T-helper 17 cell (primary cell): ENCODE measurements around the gene RNF145. TPM values are rescaled to one million over a fixed set of nuclear protein-coding genes. Genes with fewer than 3 reads are reported as not detected.

ENCODE experiments used
- ATAC-seq: fragments of 150-1000 bp; cut with Tn5 transposase; 2 replicates; pipeline ENCODE4 v1.10.0; 2021; ENCODE audit warnings: mild to moderate bottlenecking, moderate library complexity
- DNase-seq, 3 donors: peaks; one replicate each; pipeline versions ENCODE4 v3.0.0 to v3.0.0-alpha.2; 2020 to 2021
- H3K9me3 ChIP-seq: one replicate; pipeline ENCODE4 v1.7.0; 2013; ENCODE audit warnings: low read length, mild to moderate bottlenecking; ENCODE audit not compliant: control insufficient read depth, poor library complexity, severe bottlenecking
- H3K27ac Mint-ChIP-seq: one replicate; pipeline ENCODE4 v1.8.0; 2022; ENCODE audit warnings: mild to moderate bottlenecking, moderate library complexity, mixed read lengths
- H3K27me3 Mint-ChIP-seq: one replicate; pipeline ENCODE4 v1.8.0; 2022; ENCODE audit warnings: mixed read lengths
- H3K36me3 Mint-ChIP-seq: one replicate; pipeline ENCODE4 v1.8.0; 2022; ENCODE audit warnings: low read depth, mixed read lengths
- H3K4me1 Mint-ChIP-seq: one replicate; pipeline ENCODE4 v1.8.0; 2022; ENCODE audit warnings: mild to moderate bottlenecking, mixed read lengths
- H3K4me3 Mint-ChIP-seq: one replicate; pipeline ENCODE4 v1.8.0; 2022; ENCODE audit warnings: mild to moderate bottlenecking, moderate library complexity, mixed read lengths
- total RNA-seq, 4 donors: library from RNA in 2 of 4; stranded (reverse) in 2 of 4; gene quantifications; one replicate each; pipeline ENCODE4 v1.2.3 and lab custom pipeline; 2022 to 2026

RNF145 gene
- total RNA-seq, 2 donors from 2014 or later = 61.1 to 70.5 TPM

GRCh38 chr5:159212657-159213462, 3.5 kb upstream of the RNF145 start:
- ATAC-seq (no peak), DNase-seq (no peak)
- no peaks in the 10 kb centered on the region for H3K9me3 ChIP-seq
- Mint-ChIP-seq H3K4me3 (no peak overlapping the region), H3K27me3 (peaks cover 6% of the 10 kb centered on the region), H3K27ac (no peak overlapping the region), H3K4me1 (peaks cover 23% of the 10 kb centered on the region), H3K36me3 (peaks cover 10% of the 10 kb centered on the region)

GRCh38 chr5:159211729-159212174, 2.4 kb upstream of the RNF145 start:
- H3K27ac Mint-ChIP-seq = no peak overlapping the region

DNA sequence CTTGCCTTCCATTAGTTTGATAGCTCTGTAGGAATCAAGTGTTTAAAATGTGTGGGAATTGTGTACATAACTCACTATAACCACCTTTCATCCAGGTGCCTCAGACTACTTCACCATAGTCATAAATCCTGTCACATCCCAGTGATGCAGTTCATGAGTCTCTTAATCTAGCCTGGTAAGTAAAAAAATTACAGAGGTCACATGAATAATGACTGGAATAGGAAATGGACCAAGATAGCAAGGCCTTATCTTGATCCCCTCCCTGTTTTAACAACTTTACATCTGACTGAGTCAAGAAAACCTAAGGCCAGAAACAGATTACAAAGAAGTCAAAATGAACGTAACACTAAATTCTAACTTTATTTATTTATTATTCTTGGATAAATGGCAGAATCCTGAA, 1.5 kb upstream of the RNF145 start:
- no peaks in the 10 kb centered on the region for H3K9me3 ChIP-seq
- H3K27ac Mint-ChIP-seq = peak overlapping the region; percentile 56
- ATAC-seq (no peak), DNase-seq (no peak)
- peak overlapping the region; percentile 100 for H3K4me3 Mint-ChIP-seq
- H3K27me3 Mint-ChIP-seq = peaks cover 6% of the 10 kb centered on the region
- H3K36me3 Mint-ChIP-seq = peaks cover 11% of the 10 kb centered on the region
- H3K4me1 Mint-ChIP-seq = peaks cover 36% of the 10 kb centered on the region

More at GRCh38 chr5:159211729-159212174, 2.4 kb upstream of the RNF145 start:
- Mint-ChIP-seq H3K36me3 (peaks cover 11% of the 10 kb centered on the region), H3K27me3 (peaks cover 6% of the 10 kb centered on the region), H3K4me3 (no peak overlapping the region), H3K4me1 (peaks cover 30% of the 10 kb centered on the region)
- no peak for ATAC-seq
- DNase-seq = no peak
- H3K9me3 ChIP-seq = no peaks in the 10 kb centered on the region

GRCh38 chr5:159210210-159210661, 883 bp upstream of the RNF145 start:
- H3K4me3 Mint-ChIP-seq = peak overlapping the region; percentile 100
- H3K27ac Mint-ChIP-seq = peak overlapping the region; percentile 56
- peaks cover 11% of the 10 kb centered on the region for H3K36me3 Mint-ChIP-seq
- no peak for DNase-seq
- H3K9me3 ChIP-seq = no peaks in the 10 kb centered on the region
- no peak for ATAC-seq
- H3K4me1 Mint-ChIP-seq = peaks cover 41% of the 10 kb centered on the region
- peaks cover 6% of the 10 kb centered on the region for H3K27me3 Mint-ChIP-seq

DNA sequence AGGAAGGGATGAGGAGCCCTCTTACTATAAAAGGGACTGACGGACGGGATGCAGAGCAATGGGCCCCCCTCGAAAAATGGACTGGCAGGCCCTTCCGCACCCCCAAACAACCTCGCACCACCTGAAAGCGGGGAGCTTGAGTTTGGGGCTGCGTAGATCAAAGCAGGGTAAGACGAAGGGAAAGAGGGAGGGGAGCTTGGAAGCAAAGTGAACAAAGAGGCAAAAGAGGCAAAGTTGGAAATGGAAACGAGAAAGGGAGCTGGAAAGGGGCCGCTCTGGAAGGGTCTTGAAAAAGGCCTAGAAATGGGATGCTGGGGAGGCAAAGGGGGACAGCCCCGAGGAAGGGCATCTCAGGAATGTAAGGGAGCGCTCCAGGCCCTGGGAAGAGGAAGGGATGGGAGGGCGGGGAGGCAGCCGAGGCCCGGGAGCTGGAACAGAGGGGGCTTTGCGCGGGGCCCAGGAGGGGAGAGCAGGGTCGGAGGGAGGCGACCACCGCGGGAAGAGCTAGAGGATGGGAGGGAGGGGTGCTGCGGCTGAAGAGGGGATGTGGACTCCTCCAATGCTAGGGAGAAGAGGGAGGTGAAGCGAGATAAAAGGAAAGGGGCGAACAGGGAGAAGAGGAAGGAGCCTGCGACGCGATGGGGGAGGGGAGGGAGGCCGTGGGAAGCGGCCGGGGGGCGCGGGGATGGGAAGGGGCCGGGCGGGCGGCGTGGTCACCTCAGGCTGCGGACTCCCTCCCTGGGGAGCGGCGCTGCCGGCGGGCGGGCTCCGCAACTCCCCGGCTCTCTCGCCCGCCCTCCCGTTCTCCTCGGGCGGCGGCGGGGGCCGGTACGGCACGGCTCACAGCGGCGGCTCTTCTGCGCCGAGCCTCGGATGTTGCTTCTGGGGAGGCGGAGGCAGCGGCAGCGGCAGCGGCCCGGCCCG, 577 bp downstream of the RNF145 start:
- Mint-ChIP-seq H3K36me3 (peaks cover 9% of the 10 kb centered on the region), H3K4me1 (peaks cover 45% of the 10 kb centered on the region), H3K4me3 (peak overlapping the region; percentile 100), H3K27ac (peak overlapping the region; percentile 100), H3K27me3 (no peaks in the 10 kb centered on the region)
- no peaks in the 10 kb centered on the region for H3K9me3 ChIP-seq
- ATAC-seq = peak; percentile 12
- peak in 1 of 3 donors; percentile 8 for DNase-seq

- no peaks in the 10 kb centered on the region for H3K9me3 ChIP-seq
- DNase-seq (peak; percentile 60 to 73 (median 73)), ATAC-seq (peak; percentile 73)
- peak overlapping the region; percentile 100 for H3K4me3 Mint-ChIP-seq
- no peaks in the 10 kb centered on the region for H3K27me3 Mint-ChIP-seq
- peak overlapping the region; percentile 100 for H3K27ac Mint-ChIP-seq
- H3K36me3 Mint-ChIP-seq = peaks cover 10% of the 10 kb centered on the region
- H3K4me1 Mint-ChIP-seq = peaks cover 50% of the 10 kb centered on the region
Observed at GRCh38 chr5:159207686-159208513, 1.5 kb downstream of the RNF145 start.

DNA sequence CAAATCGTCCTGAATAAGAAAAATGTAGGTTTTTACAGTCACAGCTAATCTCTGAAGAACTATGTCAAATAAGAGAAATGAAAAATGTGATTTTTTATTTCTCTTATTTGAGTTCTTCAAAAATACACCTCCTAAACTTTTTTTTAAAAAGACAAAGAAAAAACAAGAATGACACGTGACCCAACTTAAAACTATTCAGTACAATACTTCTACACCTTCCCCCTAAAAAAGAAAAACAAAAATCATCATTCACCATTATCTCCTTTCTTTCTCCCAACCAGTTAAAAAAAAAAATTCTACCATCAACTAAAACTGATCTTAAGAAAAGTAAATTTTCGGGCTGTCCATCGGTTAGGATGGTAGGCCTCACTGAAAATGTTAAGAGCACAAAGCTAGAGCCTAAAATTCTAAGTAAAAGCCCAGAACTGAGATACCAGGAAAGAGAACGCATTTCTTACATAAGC, 2.1 kb downstream of the RNF145 start:
- Mint-ChIP-seq H3K27me3 (no peaks in the 10 kb centered on the region), H3K4me1 (peaks cover 52% of the 10 kb centered on the region), H3K27ac (peak overlapping the region; percentile 100), H3K4me3 (peak overlapping the region; percentile 100), H3K36me3 (peaks cover 10% of the 10 kb centered on the region)
- DNase-seq = no peak
- H3K9me3 ChIP-seq = no peaks in the 10 kb centered on the region
- ATAC-seq = no peak

DNA sequence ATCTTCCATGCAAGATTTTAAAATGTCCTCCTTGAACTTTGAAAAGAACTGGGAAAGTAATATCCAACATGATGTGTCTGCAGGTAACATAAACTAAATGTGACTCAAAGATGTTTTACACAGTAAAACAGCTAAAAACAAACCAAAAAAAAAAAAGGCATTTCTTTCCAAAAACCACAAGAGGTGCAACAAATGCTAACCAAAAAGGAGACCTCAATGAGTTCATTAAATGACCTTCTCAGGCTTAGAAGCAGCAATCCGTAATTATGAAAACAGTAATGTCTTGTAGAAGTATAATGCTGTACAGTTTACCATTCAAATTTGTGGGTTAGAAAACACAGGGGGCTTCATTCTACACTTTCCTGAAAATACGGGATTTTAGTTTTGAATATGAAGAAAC, 2.5 kb downstream of the RNF145 start:
- H3K9me3 ChIP-seq = no peaks in the 10 kb centered on the region
- no peaks in the 10 kb centered on the region for H3K27me3 Mint-ChIP-seq
- peak overlapping the region; percentile 100 for H3K4me3 Mint-ChIP-seq
- ATAC-seq (no peak), DNase-seq (no peak)
- peak overlapping the region; percentile 100 for H3K27ac Mint-ChIP-seq
- peaks cover 10% of the 10 kb centered on the region for H3K36me3 Mint-ChIP-seq
- H3K4me1 Mint-ChIP-seq = peaks cover 52% of the 10 kb centered on the region

GRCh38 chr5:159206368-159206767, 3.0 kb downstream of the RNF145 start:
- peak overlapping the region; percentile 100 for H3K27ac Mint-ChIP-seq
- no peaks in the 10 kb centered on the region for H3K27me3 Mint-ChIP-seq
- H3K36me3 Mint-ChIP-seq = peaks cover 10% of the 10 kb centered on the region
- no peaks in the 10 kb centered on the region for H3K9me3 ChIP-seq
- DNase-seq (no peak), ATAC-seq (no peak)
- H3K4me1 Mint-ChIP-seq = peaks cover 55% of the 10 kb centered on the region
- H3K4me3 Mint-ChIP-seq = peak overlapping the region; percentile 100

DNA sequence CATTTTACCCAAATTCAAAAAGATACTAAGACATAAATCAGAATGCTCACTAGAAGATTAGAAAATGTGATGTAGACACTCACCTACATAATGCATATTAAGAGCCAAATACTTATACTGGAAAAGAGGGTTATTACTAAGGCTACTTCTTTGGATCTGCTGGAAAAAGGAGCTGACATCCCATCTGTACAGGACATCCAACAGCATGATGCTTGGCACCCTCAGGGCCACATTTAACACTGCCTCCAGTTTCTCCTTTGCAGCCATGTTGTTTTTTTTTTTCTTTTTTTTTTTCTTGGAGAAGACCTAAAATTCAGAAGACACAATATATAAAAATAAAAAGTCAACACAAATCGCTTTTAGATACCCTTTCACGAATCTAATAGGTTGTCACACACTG, 6.0 kb downstream of the RNF145 start:
- peak overlapping the region; percentile 100 for H3K27ac Mint-ChIP-seq

GRCh38 chr5:159202151-159202550, 7.2 kb downstream of the RNF145 start:
- Mint-ChIP-seq H3K4me3 (no peak overlapping the region), H3K27ac (no peak overlapping the region), H3K4me1 (peaks cover 49% of the 10 kb centered on the region), H3K27me3 (no peaks in the 10 kb centered on the region), H3K36me3 (peaks cover 2% of the 10 kb centered on the region)
- ATAC-seq (no peak), DNase-seq (no peak)
- no peaks in the 10 kb centered on the region for H3K9me3 ChIP-seq

More for the DNA sequence above, 6.0 kb downstream of the RNF145 start:
- Mint-ChIP-seq H3K36me3 (peaks cover 7% of the 10 kb centered on the region), H3K4me3 (peak overlapping the region; percentile 52), H3K27me3 (no peaks in the 10 kb centered on the region), H3K4me1 (peaks cover 56% of the 10 kb centered on the region)
- ATAC-seq (no peak), DNase-seq (no peak)
- H3K9me3 ChIP-seq = no peaks in the 10 kb centered on the region

DNA sequence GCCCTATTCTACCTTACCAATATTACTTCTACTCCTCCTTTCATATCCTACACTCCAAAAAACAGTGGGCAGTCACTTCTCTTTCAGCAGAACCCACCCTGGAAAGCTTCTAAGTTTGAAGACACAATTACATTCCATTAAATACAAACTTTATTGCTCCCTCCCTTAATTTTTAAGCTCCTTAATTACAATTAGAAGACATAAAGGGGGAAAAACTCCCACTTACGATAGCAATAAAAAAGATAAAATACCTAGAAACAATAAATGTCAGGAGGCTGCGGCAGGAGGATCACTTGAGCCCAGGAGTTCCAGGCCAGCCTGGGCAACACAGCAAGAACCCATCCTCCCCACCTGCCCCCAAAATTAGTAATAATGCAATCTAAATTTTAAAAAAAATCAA, 9.6 kb downstream of the RNF145 start:
- peaks cover 54% of the 10 kb centered on the region for H3K4me1 Mint-ChIP-seq

More for the DNA sequence above, 9.6 kb downstream of the RNF145 start:
- no peak for DNase-seq
- Mint-ChIP-seq H3K36me3 (peaks cover 14% of the 10 kb centered on the region), H3K4me3 (peak overlapping the region; percentile 56), H3K27ac (peak overlapping the region; percentile 91), H3K27me3 (no peaks in the 10 kb centered on the region)
- no peak for ATAC-seq
- H3K9me3 ChIP-seq = no peaks in the 10 kb centered on the region
